HCT116 (cell line): ENCODE results near the gene FHIT. TPM values are rescaled to one million over a fixed set of nuclear protein-coding genes. Genes with fewer than 3 reads are reported as not detected.

Experiments used
- ATAC-seq: fragments of 200-7000 bp; cut with Tn5 transposase; 2 replicates; pipeline ENCODE4 v1.9.1; 2020; ENCODE audit warnings: mild to moderate bottlenecking, moderate library complexity
- BruUV-seq: library from RNA; stranded (reverse); fragments of 400-500 nt; replicated peaks from 2 replicates; lab custom pipeline; 2021; lab: Mats Ljungman, UMichigan
- CTCF ChIA-PET: fragments of 300-600 bp; sonication (Branson Sonifier 250); formaldehyde crosslinking; loops from one replicate; lab custom pipeline; 2021; ENCODE audit warnings: antibody characterized with exemption; lab: Charles Lee
- POLR2A ChIA-PET: fragments of 300-600, 350-600 bp; sonication (Branson Sonifier 250); formaldehyde crosslinking; loops from one replicate; lab custom pipeline; 2021; ENCODE audit warnings: antibody characterized with exemption; lab: Charles Lee
- RAD21 ChIA-PET, 2 experiments: fragments of 300-600 bp; sonication (Branson Sonifier 250); formaldehyde crosslinking; loops; one replicate each; lab custom pipeline; 2023; ENCODE audit warnings: low total read pairs in 2 of 2; ENCODE audit not compliant: uncharacterized antibody in 2 of 2, unreplicated experiment in 2 of 2, low non-redundant PET in 1 of 2; lab: Charles Lee
- DNase-seq: peaks from one replicate; pipeline ENCODE4 v3.0.0-alpha.2; 2010; ENCODE audit warnings: low read depth, low spot score
- H2AFZ ChIP-seq: fragments of 200-600 bp; shearing (Covaris generic), sonication (generic); 2 replicates; pipeline ENCODE4 v1.6.1; 2017; ENCODE audit warnings: low read depth, mixed run types, mixed read lengths, antibody characterized with exemption, low read length; ENCODE audit not compliant: poor library complexity, severe bottlenecking
- H3K27ac ChIP-seq: 2 replicates; pipeline ENCODE4 v1.5.1; 2012; ENCODE audit warnings: low read depth, low read length
- H3K27me3 ChIP-seq: fragments of 200-600 bp; sonication (generic); 2 replicates; pipeline ENCODE4 v1.6.1; 2016; ENCODE audit warnings: mixed run types, low read length, mixed read lengths; ENCODE audit not compliant: insufficient read depth
- H3K36me3 ChIP-seq, 2 experiments: fragments of 200-500 bp in 1 of 2; fragments of 200-600 bp in 1 of 2; sonication (Bioruptor generic) in 1 of 2; sonication (generic) in 1 of 2; 2 replicates each; pipeline versions ENCODE4 v1.5.1 to v1.6.1; 2014 to 2016; ENCODE audit warnings: low read length in 2 of 2, inconsistent platforms in 1 of 2, mixed read lengths in 1 of 2, mixed run types in 1 of 2; ENCODE audit not compliant: insufficient read depth in 2 of 2, control insufficient read depth in 1 of 2
- H3K4me1 ChIP-seq, 2 experiments: fragments of 200-600 bp in 1 of 2; sonication (generic) in 1 of 2; 2 replicates each; pipeline versions ENCODE4 v1.5.1 to v1.6.1; 2012 to 2017; ENCODE audit warnings: low read length in 2 of 2, inconsistent platforms in 1 of 2, mild to moderate bottlenecking in 1 of 2, mixed read lengths in 1 of 2, mixed run types in 1 of 2, moderate library complexity in 1 of 2; ENCODE audit not compliant: insufficient read depth in 2 of 2, control insufficient read depth in 1 of 2
- H3K4me2 ChIP-seq: fragments of 200-600 bp; sonication (generic); 2 replicates; pipeline ENCODE4 v1.6.1; 2017; ENCODE audit warnings: mixed run types, low read length, mixed read lengths
- H3K4me3 ChIP-seq, 2 experiments: fragments of 200-600 bp in 1 of 2; sonication (generic) in 1 of 2; replicated peaks in 1 of 2; 2 replicates each; pipeline ENCODE4 v1.5.1; 2011 to 2016; ENCODE audit warnings: low read length in 2 of 2, control low read depth in 1 of 2, low read depth in 1 of 2, mild to moderate bottlenecking in 1 of 2, mixed read lengths in 1 of 2, mixed run types in 1 of 2
- H3K79me2 ChIP-seq: fragments of 200-600 bp; sonication (generic); 2 replicates; pipeline ENCODE4 v1.6.1; 2017; ENCODE audit warnings: mild to moderate bottlenecking, mixed run types, low read length, moderate library complexity, mixed read lengths; ENCODE audit not compliant: insufficient read depth
- H3K9ac ChIP-seq: fragments of 200-600 bp; sonication (generic); 2 replicates; pipeline ENCODE4 v1.6.1; 2016; ENCODE audit warnings: low read length, mixed read lengths
- H3K9me2 ChIP-seq: fragments of 200-600 bp; sonication (generic), shearing (Covaris generic); 2 replicates; pipeline ENCODE4 v1.6.1; 2017; ENCODE audit warnings: mixed run types, mild to moderate bottlenecking, moderate library complexity; ENCODE audit not compliant: insufficient read depth
- H3K9me3 ChIP-seq, 2 experiments: fragments of 200-500 bp in 1 of 2; fragments of 200-600 bp in 1 of 2; sonication (Bioruptor generic) in 1 of 2; sonication (generic) in 1 of 2; 2 replicates each; pipeline ENCODE4 v1.6.1; 2014 to 2017; ENCODE audit warnings: low read length in 2 of 2, mixed read lengths in 2 of 2, inconsistent platforms in 1 of 2, low read depth in 1 of 2, mild to moderate bottlenecking in 1 of 2, mixed run types in 1 of 2, moderate library complexity in 1 of 2; ENCODE audit not compliant: control insufficient read depth in 1 of 2, insufficient read depth in 1 of 2
- H4K20me1 ChIP-seq: fragments of 200-600 bp; sonication (generic), shearing (Covaris generic); 2 replicates; pipeline ENCODE4 v1.6.1; 2017; ENCODE audit warnings: mixed run types, mild to moderate bottlenecking, moderate library complexity; ENCODE audit not compliant: insufficient read depth
- CBX3 ChIP-seq: IDR thresholded peaks from 2 replicates; pipeline ENCODE4 v1.6.1; 2012; ENCODE audit warnings: low read depth
- CTCF ChIP-seq, 3 experiments: fragments of 200-600 bp in 1 of 3; sonication (generic) in 1 of 3; IDR thresholded peaks in 2 of 3; conservative IDR thresholded peaks in 1 of 3; 2 replicates each; pipeline ENCODE4 v1.5.1; 2012 to 2017; ENCODE audit warnings: low read depth in 2 of 3, low read length in 2 of 3, antibody characterized with exemption in 1 of 3, borderline replicate concordance in 1 of 3, control low read depth in 1 of 3, mild to moderate bottlenecking in 1 of 3, mixed read lengths in 1 of 3, mixed run types in 1 of 3, moderate library complexity in 1 of 3; ENCODE audit not compliant: insufficient read depth in 1 of 3
- EGR1 ChIP-seq: IDR thresholded peaks from 2 replicates; pipeline ENCODE4 v1.6.1; 2012; ENCODE audit warnings: low read depth
- ELF1 ChIP-seq: IDR thresholded peaks from 2 replicates; pipeline ENCODE4 v1.6.1; 2012; ENCODE audit warnings: low read depth, borderline replicate concordance
- EZH2 ChIP-seq: fragments of 200-600 bp; sonication (generic); IDR thresholded peaks from 2 replicates; pipeline ENCODE4 v1.6.1; 2017; ENCODE audit warnings: antibody characterized with exemption, mixed run types
- EZH2phosphoT487 ChIP-seq: fragments of 200-600 bp; IDR thresholded peaks from 2 replicates; pipeline ENCODE4 v1.6.1; 2018; ENCODE audit warnings: antibody characterized with exemption, borderline replicate concordance
- FOSL1 ChIP-seq: IDR thresholded peaks from 2 replicates; pipeline ENCODE4 v1.6.1; 2012; ENCODE audit warnings: low read depth
- JUND ChIP-seq: IDR thresholded peaks from 2 replicates; pipeline ENCODE4 v1.6.1; 2012
- MAX ChIP-seq: IDR thresholded peaks from 2 replicates; pipeline ENCODE4 v1.6.1; 2012
- RAD21 ChIP-seq: IDR thresholded peaks from 2 replicates; pipeline ENCODE4 v1.6.1; 2012; ENCODE audit warnings: low read depth, mild to moderate bottlenecking
- REST ChIP-seq: IDR thresholded peaks from 2 replicates; pipeline ENCODE4 v1.6.1; 2012; ENCODE audit warnings: low read depth
- SIN3A ChIP-seq: IDR thresholded peaks from 2 replicates; pipeline ENCODE4 v1.6.1; 2012; ENCODE audit warnings: low read depth
- TCF7L2 ChIP-seq: IDR thresholded peaks from 2 replicates; pipeline ENCODE4 v1.7.0; 2011; ENCODE audit warnings: borderline replicate concordance, inconsistent platforms; ENCODE audit not compliant: insufficient read depth, insufficient read length; ENCODE audit errors: extremely low read depth
- YY1 ChIP-seq: IDR thresholded peaks from 2 replicates; pipeline ENCODE4 v1.6.1; 2011; ENCODE audit warnings: low read length, low read depth, moderate library complexity, mild to moderate bottlenecking; ENCODE audit not compliant: insufficient replicate concordance; ENCODE audit errors: extremely low read depth
- ZBTB33 ChIP-seq: IDR thresholded peaks from 2 replicates; pipeline ENCODE4 v1.6.1; 2011; ENCODE audit warnings: mild to moderate bottlenecking, low read length, moderate library complexity; ENCODE audit not compliant: insufficient replicate concordance; ENCODE audit errors: extremely low read depth
- ZNF274 ChIP-seq: fragments of 200-500 bp; sonication (Bioruptor generic); IDR thresholded peaks from 2 replicates; pipeline ENCODE4 v1.6.1; 2014; ENCODE audit warnings: mild to moderate bottlenecking, low read depth, low read length, inconsistent platforms
- intact Hi-C: fragments of 100-400 bp; cut with micrococcal nuclease; formaldehyde crosslinking; loops from 2 replicates; pipeline ENCODE4 v1.10.0; 2022
- total RNA-seq: library from RNA; stranded (reverse); gene quantifications from one replicate; pipeline ENCODE4 v1.2.1, GENCODE V29; 2021; ENCODE audit not compliant: unreplicated experiment

FHIT gene
- total RNA-seq, 1 experiment from 2014 or later = 20.1 TPM

GRCh38 chr3:60919296-60919695 is 332.0 kb downstream of the FHIT start:
- Histone ChIP-seq H3K27me3 (no peaks in the 10 kb centered on the region), H3K4me3 (no peak overlapping the region), H3K9me2 (no peaks in the 10 kb centered on the region), H2AFZ (no peak overlapping the region), H4K20me1 (no peaks in the 10 kb centered on the region), H3K27ac (no peak overlapping the region), H3K9me3 (no peaks in the 10 kb centered on the region), H3K9ac (no peak overlapping the region), H3K79me2 (no peaks in the 10 kb centered on the region), H3K4me2 (no peak overlapping the region), H3K36me3 (no peaks in the 10 kb centered on the region), H3K4me1 (no peaks in the 10 kb centered on the region)
- CTCF ChIA-PET = no interaction called here
- DNase-seq (no peak), ATAC-seq (no peak)
- TF ChIP-seq SIN3A (no peak), EZH2phosphoT487 (no peak), RAD21 (no peak), JUND (no peak), EZH2 (no peak), TCF7L2 (no peak), CTCF (IDR thresholded peaks at IDR 0.05 in 2 of 3, conservative IDR thresholded peaks at IDR 0.05 in 1 of 3; ENCODE audit: borderline replicate concordance in 1 of 3, insufficient read depth in 1 of 3, low read depth in 2 of 3, low read length in 2 of 3) (no peak), CBX3 (no peak), REST (no peak), ZNF274 (no peak), EGR1 (no peak), YY1 (no peak), ELF1 (no peak), FOSL1 (no peak), ZBTB33 (no peak), MAX (no peak)
- RAD21 ChIA-PET = no interaction called here
- no TSS peak for BruUV-seq
- intact Hi-C loops = no loop called here
- POLR2A ChIA-PET = no interaction called here
